Coronary artery (tissue), 2 donors: ENCODE results near the gene TMPRSS4.
A peak's percentile ranks its signal among the peaks of the same experiment; 100 is the strongest.

Experiments
- DNase-seq: peaks from one replicate; pipeline ENCODE4 v3.0.0-alpha.2; 2017; ENCODE audit warnings: low spot score
- H3K27ac ChIP-seq, 2 donors: fragments of 200-600 bp; sonication (generic); one replicate each; pipeline ENCODE4 v1.5.1; 2016 to 2019
- H3K4me3 ChIP-seq: fragments of 200-600 bp; sonication (generic); 2 replicates; pipeline ENCODE4 v1.5.1; 2016; ENCODE audit warnings: mild to moderate bottlenecking, moderate library complexity
- TF ChIP-seq, protein P1 (sequence below): fragments of 200-600 bp; sonication (generic); IDR thresholded peaks from one replicate; pipeline ENCODE4 v1.5.1; 2019; ENCODE audit warnings: antibody characterized with exemption

Gene TMPRSS4

DNA sequence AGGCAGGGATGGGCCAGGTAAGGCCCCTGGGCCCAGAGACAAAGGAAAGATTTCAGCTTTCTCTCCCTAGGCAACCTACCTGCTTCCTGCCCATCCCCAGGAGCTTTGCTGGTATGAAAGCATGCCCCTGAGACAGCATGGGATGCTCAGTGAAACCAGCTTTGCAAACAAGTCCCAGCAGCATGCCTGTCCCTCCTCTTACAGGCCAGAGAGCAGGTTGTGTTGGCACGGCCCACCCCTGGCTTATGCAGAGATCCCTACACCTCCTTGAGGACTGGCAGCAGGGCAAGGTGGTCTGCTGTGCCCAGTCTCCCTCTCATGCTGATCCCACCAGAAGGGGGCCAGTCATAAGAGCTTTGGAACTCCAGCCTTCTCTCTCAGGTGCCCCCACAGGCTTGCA is 72.6 kb downstream of the TMPRSS4 start:
- H3K4me3 ChIP-seq = no peak overlapping the region
- TF ChIP-seq, protein P1, sequence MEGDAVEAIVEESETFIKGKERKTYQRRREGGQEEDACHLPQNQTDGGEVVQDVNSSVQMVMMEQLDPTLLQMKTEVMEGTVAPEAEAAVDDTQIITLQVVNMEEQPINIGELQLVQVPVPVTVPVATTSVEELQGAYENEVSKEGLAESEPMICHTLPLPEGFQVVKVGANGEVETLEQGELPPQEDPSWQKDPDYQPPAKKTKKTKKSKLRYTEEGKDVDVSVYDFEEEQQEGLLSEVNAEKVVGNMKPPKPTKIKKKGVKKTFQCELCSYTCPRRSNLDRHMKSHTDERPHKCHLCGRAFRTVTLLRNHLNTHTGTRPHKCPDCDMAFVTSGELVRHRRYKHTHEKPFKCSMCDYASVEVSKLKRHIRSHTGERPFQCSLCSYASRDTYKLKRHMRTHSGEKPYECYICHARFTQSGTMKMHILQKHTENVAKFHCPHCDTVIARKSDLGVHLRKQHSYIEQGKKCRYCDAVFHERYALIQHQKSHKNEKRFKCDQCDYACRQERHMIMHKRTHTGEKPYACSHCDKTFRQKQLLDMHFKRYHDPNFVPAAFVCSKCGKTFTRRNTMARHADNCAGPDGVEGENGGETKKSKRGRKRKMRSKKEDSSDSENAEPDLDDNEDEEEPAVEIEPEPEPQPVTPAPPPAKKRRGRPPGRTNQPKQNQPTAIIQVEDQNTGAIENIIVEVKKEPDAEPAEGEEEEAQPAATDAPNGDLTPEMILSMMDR = no peak
- H3K27ac ChIP-seq = no peak overlapping the region
- DNase-seq = no peak

DNA sequence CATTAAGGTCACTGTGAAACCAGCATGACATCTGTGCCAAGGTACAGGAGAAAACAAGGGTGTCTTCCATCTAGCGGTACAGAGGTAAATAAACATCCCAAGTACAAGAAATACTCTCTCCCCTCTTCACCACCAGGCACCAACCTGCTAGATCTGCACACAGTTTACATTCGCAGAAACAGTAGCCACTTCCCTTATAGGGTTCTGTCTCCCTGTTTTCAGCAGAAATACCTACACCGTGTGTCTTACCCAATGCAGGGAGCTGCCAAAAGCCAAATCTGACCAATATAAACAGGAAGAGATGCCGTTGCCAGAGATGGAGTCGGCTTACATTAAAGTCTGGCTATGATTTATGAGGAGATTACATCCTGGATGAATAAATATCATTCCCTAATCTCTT is 74.6 kb downstream of the TMPRSS4 start:
- TF ChIP-seq, protein P1 = no peak
- DNase-seq = no peak
- H3K27ac ChIP-seq = no peak overlapping the region
- H3K4me3 ChIP-seq = no peak overlapping the region

DNA sequence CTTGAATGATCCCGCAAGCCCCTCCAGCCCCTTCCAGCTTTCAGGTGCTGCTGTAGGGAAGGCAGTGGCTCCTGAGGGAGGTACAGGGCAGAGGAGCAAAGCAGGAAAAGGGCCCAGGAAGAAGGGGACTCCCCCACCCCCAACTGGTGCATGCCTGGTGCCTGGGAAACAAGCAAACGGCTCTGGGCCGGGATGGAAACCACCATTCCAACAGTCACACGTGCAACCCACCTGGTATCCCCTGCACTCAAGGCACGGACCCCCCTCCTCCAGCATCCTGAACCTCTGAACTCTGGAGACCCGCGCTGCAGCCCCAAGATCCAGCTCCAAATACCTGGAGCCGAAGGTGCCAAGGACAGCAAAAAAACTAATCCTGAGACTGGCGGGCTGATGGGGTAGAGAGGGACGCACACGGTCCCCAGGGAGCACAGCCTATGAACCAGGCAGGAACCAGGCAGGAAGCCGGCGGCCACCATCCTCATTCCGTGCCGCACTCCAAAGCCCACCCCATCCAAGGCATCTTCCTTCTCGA is 75.2 kb downstream of the TMPRSS4 start:
- Histone ChIP-seq H3K27ac (no peak overlapping the region), H3K4me3 (peak overlapping the region; percentile 81)
- no peak for DNase-seq
- TF ChIP-seq, protein P1 = no peak

DNA sequence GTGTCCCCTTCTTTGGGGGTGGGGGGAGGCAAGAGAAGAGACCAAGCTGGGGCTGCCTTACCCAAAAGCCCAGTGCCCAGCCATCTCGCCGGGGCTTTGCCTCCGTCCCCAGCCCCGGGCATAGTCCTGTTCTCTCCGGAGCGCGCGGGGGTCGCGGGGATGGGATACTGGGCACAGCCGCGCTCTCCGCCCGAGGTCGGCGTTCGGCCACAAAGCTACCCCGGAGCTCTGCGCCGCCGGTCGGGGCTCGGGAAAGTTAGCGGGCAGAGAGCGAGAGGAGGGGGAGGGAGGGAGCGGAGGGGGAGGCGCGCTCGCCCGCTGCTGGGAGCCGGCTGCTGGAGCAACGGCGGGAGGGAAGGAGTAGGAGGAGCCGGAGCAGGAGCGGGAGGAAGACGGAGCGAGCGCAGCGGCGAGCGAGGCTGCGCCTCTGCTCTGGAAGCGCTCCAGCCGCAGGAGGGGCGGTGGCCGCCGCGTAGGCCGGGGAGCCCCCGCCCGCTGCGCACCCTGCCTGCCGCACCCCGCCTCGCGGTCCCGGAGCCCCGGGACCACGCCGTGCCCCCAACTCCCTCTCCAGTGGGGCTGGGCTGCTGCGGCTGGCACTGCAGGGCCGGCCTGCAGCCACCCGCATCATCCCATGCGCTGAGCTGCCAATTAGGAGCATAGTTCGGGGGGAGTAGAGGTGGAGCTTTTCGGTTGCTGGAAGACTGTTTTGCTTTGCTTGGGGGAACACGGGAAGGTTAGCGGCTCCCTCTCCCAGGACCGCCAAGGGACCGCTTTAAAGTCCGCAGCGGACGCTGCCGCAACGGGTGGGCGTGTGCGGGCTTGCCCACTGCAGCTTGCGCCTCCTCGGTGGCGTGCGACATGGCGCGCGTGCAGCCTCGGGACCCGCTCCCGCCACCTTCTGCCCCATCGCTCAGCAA is 75.9 kb downstream of the TMPRSS4 start, which contains the start of gene SCN4B:
Gene SCN4B (minus strand): TSS at position 272 of the 920 bp plus-strand sequence. CDS start 150 bp downstream, at position 122.
- Histone ChIP-seq H3K27ac (no peak within 1 kb of the TSS), H3K4me3 (peak within 1 kb of the TSS; percentile 81)
- TF ChIP-seq, protein P1 = no peak
- DNase-seq = no peak

DNA sequence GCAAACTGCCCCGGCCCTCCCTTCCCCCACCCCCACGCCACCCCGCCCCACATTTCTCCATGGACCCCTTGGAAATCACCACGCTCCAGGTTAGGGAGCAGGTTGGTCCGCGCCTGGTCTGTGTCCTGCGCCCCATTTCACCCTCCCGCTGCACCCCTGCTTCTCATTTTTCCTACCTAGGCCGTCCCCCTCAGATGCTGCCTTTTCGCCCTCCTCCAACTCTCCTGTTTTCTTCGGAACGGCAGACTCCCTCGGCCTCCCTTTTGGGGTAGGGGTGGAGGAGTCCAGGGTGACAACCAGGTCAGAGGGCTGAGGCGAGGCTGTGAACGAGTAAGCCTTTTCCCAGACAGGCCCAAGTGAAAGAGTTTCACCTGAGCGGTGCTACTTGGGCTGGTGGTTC is 76.6 kb downstream of the TMPRSS4 start:
- TF ChIP-seq, protein P1 = no peak
- no peak for DNase-seq
- Histone ChIP-seq H3K27ac (no peak overlapping the region), H3K4me3 (peak overlapping the region; percentile 81)

DNA sequence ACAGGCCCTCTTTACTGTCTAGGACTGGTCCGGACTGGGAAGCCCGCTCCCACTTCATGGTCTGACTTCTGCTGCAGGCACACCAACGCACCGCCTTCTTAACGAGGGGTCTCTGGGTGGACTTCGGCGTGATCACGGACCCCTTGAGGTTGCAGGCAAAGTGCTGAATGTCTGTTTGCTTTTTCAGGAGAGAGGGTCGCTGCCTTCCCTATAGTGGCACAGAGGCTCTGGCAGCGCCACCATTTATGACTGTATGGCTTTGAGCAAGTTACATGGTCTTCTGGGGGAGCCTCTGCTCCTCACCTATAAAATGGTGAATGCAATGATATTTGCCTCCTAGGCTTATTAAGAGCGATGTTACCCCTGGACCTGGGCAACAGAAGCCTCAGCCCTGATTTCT is 77.1 kb downstream of the TMPRSS4 start:
- Histone ChIP-seq H3K27ac (no peak overlapping the region), H3K4me3 (no peak overlapping the region)
- DNase-seq = no peak
- TF ChIP-seq, protein P1 = no peak
